Ovary (tissue), 3 donors: ENCODE results near the gene KIAA1755.

Experiments
- CTCF ChIP-seq, 3 donors: fragments of 450-650 bp in 2 of 3; fragments of 200-600 bp in 1 of 3; IDR thresholded peaks; one replicate each; pipeline versions ENCODE4 v1.5.1 to v1.8.0; 2016 to 2022; ENCODE audit warnings: antibody characterized with exemption in 3 of 3, mild to moderate bottlenecking in 1 of 3
- EP300 ChIP-seq: sonication (generic); formaldehyde crosslinking; IDR thresholded peaks from one replicate; pipeline ENCODE4 v1.6.1; 2017; ENCODE audit warnings: antibody characterized with exemption
- donor health status: DM: no; HTN: no; CAD: no.

DNA sequence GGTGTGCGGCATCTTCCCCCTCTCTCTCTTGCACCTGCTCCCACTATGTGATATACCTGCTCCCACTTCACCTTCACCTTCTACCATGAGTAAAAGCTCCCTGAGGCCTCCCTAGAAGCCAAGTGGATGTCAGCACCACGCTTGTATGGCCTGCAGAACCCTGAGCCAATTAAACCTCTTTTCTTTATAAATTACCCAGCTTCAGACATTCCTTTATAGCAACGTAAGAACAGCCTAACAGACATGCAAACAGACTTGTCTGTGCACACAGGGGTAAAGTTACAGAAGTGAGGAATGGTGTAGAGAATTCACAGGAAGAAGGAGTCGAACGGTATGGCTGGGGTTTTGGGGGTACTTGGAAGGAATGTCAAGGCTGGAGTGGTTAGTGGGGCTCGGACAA, 80.7 kb downstream of the KIAA1755 start:
- TF ChIP-seq CTCF (IDR thresholded peaks at IDR 0.05) (no peak), EP300 (no peak)
